Measurements from ENCODE around the gene PLEKHN1. TPM values are rescaled to one million over a fixed set of nuclear protein-coding genes. Genes with fewer than 3 reads are reported as not detected.
A peak's percentile ranks its signal among the peaks of the same experiment; 100 is the strongest.

Gene PLEKHN1
- total RNA-seq, 2 donors from 2014 or later, result not detected

DNA sequence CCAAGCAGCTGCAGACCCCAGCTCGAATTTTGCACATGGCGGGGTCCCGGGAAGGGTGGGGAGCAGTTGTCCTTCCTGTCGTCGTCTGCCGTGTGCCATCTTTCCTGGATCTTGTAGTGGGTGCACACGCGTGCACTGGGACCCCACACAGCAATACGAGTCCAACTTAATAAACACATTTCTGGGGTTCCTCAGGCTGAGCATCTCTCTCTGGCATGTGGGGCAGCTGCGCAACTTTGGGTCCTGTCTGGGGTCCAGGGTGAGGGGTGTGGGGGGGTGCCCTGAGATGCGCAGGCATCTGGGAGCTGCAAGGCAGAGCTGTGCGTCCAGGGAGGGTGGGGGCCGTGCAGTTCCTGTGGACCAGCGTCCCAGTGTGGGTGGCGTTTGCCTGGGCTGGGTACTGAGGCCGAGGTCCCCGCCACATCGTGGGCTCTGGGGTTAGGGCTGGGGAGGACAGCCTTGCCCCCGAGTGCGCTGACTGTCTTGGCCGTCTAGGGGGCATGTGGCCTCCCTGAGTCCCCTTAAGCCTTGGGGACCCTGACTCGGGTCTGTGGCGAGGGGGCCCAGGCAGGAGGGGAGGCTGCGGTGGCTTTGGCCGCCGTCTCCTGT, 652 bp upstream of the PLEKHN1 start:
- Histone ChIP-seq H3K4me3 (no peak overlapping the region), H3K27me3 (peaks cover 0 to 2% of the 10 kb centered on the region in 2 donors), H3K27ac (peak overlapping the region in 2 of 4 donors; percentile 72 to 82), H3K4me1 (peaks cover 25% of the 10 kb centered on the region), H3K36me3 (replicated peaks in 1 of 2; ENCODE audit: insufficient read depth in 1 of 2, low read depth in 2 of 2) (no peaks in the 10 kb centered on the region), H3K9me3 (no peaks in the 10 kb centered on the region)
- no peak for ATAC-seq
- DNase-seq, result no peak
- intact Hi-C loops (cut with DNase I), result no loop called here
- TF ChIP-seq, protein P1, sequence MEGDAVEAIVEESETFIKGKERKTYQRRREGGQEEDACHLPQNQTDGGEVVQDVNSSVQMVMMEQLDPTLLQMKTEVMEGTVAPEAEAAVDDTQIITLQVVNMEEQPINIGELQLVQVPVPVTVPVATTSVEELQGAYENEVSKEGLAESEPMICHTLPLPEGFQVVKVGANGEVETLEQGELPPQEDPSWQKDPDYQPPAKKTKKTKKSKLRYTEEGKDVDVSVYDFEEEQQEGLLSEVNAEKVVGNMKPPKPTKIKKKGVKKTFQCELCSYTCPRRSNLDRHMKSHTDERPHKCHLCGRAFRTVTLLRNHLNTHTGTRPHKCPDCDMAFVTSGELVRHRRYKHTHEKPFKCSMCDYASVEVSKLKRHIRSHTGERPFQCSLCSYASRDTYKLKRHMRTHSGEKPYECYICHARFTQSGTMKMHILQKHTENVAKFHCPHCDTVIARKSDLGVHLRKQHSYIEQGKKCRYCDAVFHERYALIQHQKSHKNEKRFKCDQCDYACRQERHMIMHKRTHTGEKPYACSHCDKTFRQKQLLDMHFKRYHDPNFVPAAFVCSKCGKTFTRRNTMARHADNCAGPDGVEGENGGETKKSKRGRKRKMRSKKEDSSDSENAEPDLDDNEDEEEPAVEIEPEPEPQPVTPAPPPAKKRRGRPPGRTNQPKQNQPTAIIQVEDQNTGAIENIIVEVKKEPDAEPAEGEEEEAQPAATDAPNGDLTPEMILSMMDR (IDR thresholded peaks at IDR 0.05), result no peak
- TF ChIP-seq POLR2A (IDR thresholded peaks at IDR 0.05), result no peak
- WGBS, 2 donors, result 80% methylated on average over 25 of the region's 26 CpGs; no CpG with 5 or more reads in 1 of the 2 donors

DNA sequence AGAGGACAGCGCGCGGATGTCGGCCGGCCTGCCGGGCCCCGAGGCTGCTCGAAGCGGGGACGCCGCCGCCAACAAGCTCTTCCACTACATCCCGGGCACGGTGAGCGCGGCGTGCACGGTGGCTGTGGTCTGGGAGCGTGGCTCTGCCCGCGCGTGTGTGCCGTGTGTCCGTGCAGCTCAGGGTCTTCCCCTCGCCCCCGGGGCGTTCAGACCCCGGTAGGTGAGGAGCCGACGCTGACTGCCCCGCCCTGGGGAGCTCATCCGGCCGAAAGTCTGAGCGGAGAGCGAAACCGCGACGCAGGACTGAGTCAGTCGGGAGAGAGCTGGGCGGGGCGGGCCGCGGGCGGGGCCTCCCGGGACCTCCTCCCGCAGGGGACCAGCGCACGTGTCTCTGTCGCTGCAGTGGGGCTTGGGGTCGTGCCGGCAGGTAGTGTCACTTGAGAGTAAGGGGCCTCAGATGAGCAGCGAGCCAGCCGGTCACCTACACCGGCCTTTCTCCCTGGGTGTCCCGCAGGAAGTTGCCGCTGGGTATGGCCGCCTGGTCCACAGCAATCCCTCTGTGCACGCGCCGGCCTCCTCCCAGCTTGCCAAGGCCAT, 520 bp downstream of the PLEKHN1 start:
- Histone ChIP-seq H3K27me3 (peaks cover 0 to 6% of the 10 kb centered on the region in 2 donors), H3K9me3 (no peaks in the 10 kb centered on the region), H3K4me3 (peak overlapping the region; percentile 11 to 30), H3K4me1 (peaks cover 20% of the 10 kb centered on the region), H3K36me3 (replicated peaks in 1 of 2; ENCODE audit: insufficient read depth in 1 of 2, low read depth in 2 of 2) (no peaks in the 10 kb centered on the region), H3K27ac (peak overlapping the region; percentile 32 to 82 (median 66))
- 0% methylated on average over 51 of the region's 60 CpGs; no CpG with 5 or more reads in 1 of the 2 donors for WGBS, 2 donors
- intact Hi-C loops (cut with DNase I), result no loop called here
- DNase-seq (peak; percentile 63 to 79 (median 72)), ATAC-seq (peak; percentile 80)
- TF ChIP-seq POLR2A (IDR thresholded peaks at IDR 0.05), result peak; percentile 49 to 73 (median 63)
- TF ChIP-seq, protein P1 (IDR thresholded peaks at IDR 0.05), result no peak

DNA sequence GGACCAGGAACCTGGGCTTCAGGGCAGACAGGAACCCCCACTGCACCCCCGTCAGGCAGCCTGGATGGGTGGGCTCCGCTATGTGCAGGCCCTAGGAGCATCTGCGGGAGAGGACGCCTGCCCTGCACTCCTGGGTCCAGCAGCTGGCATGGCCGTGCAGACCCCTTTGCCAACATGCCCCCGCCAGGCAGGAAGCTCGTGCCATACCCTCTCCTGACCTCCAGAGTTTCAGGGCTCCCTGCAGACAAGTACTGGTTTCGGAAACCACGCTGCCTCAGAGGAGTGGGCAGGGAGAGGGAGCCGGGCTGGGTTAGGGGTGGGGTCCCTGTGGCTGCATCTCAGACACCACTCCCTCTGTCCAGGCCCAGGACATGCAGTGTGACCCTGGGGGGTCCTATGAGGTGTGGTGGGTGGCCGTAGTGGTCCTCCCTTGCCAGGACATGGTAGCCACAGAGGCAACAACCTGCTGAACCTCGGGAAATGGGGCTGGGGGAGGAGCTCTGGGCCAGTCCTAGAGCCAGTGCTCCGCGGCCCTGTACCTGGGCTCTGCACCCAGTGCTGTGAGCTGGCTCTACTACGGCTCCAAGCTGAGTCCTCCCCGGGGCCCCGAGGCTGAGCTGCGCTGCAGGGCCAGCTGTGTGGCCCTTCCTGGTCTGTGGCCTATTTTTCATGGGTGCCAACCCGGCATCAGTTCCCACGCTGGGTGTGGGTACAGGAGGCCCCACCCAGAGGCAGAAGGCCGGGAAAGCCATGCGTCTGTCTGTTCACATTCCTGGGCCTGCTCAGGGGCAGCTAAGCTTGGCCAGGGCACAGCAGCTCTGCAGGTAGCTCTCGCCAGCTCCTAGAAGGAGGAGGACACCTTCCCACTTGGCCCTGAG, 1.4 kb downstream of the PLEKHN1 start:
- TF ChIP-seq POLR2A (IDR thresholded peaks at IDR 0.05), result no peak
- no peaks in the 10 kb centered on the region for H3K9me3 ChIP-seq
- H3K36me3 ChIP-seq (replicated peaks in 1 of 2; ENCODE audit: insufficient read depth in 1 of 2, low read depth in 2 of 2), result no peaks in the 10 kb centered on the region
- WGBS, 2 donors, result 55 to 77% methylated on average over 10 to 20 of the region's 23 CpGs
- no peak overlapping the region for H3K27ac ChIP-seq
- no peak overlapping the region for H3K4me3 ChIP-seq
- no peak for ATAC-seq
- H3K27me3 ChIP-seq, result peaks cover 0 to 6% of the 10 kb centered on the region in 2 donors
- H3K4me1 ChIP-seq, result peaks cover 20% of the 10 kb centered on the region
- intact Hi-C loops (cut with DNase I), result no loop called here
- DNase-seq, result peak in 1 of 4 donors; percentile 50

DNA sequence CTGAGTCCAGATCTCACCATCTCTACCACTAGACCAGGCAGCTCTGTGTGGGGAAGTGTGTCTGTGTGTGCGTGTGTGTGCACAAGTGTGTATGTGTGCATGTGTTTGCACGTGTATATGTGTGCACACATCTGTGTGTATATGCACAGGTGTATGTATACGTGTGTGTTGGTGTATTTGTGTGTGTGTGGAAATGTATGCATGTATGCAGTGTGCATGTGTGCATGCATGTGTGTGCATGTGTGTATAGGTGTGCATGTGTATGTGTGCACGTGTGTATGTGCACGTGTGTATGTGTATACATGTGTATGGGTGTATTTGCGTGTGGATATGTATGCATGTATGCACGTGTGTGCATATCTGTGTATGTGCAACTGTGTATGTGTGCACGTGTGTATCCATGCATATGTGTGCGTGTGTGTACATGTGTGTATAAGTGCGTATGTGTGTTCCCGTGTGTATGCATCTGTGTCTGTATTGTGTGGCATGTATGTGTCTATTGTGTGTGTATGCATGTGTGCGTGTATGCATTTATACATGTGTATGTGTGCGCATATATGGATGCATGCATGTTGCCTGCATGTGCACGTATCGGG, 3.1 kb downstream of the PLEKHN1 start:
- Histone ChIP-seq H3K36me3 (replicated peaks in 1 of 2; ENCODE audit: insufficient read depth in 1 of 2, low read depth in 2 of 2) (no peaks in the 10 kb centered on the region), H3K27me3 (peaks cover 0 to 6% of the 10 kb centered on the region in 2 donors), H3K4me1 (peaks cover 20% of the 10 kb centered on the region), H3K9me3 (no peaks in the 10 kb centered on the region), H3K4me3 (no peak overlapping the region), H3K27ac (no peak overlapping the region)
- 67 to 74% methylated on average over 15 of the region's 15 CpGs for WGBS, 2 donors
- intact Hi-C loops (cut with DNase I), result no loop called here
- TF ChIP-seq, protein P1 (IDR thresholded peaks at IDR 0.05), result no peak
- no peak for TF ChIP-seq POLR2A (IDR thresholded peaks at IDR 0.05)
- ATAC-seq (no peak), DNase-seq (no peak)
